HG02852 (cell line): ENCODE measurements around the gene LEF1.

Experiments used
- ATAC-seq: cut with Tn5 transposase; IDR thresholded peaks from one replicate; pipeline ENCODE4 v1.9.1; 2021; ENCODE audit warnings: mild to moderate bottlenecking, moderate library complexity; ENCODE audit not compliant: unreplicated experiment

LEF1 gene

DNA sequence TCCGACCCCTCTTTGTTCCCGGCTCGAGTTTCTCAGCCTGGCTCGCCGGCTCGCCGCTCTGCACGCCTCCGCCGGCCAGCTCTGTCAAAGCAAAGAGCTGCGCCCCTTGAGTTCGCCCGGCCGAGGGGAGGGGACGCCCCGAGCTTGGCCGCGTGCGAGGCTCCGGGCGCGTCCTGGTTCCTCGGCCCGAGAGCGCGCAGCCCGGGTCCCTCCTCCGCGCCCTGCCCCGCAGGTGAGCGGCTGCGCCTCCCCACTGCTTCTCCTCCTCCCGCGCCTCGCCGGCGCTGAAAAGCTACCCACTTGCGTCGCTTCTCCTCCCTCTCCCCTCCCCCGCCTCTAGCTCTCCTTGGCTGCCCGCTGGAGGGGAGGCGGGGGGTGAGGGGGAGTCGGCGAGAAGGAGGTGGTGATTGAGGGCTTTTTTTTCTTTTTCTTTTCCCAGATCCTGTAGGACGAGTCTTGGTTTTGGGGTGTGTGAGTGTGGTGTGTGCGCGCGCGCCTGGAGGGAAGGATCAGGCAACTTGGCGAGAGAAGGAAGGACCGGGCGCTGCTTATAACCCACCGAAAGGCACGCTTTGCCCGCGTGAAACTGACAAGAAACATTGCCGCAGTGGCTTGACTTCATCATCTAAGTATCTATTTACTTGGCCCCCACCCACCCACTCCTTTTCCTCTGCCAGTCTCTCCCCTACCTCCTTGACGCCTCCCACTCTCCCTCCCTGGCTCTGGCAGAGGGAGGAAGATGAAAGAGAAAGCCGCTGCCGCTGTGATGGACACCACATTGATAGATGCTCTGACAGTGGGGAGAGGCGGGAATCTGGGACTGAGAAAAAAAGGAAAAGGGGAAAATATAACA lies at the start of gene LEF1:
TSS of gene LEF1 (minus strand) at position 262 of the 853 bp plus-strand sequence. CDS start 1,165 bp downstream, outside the sequence.
- peak; percentile 31 for ATAC-seq

DNA sequence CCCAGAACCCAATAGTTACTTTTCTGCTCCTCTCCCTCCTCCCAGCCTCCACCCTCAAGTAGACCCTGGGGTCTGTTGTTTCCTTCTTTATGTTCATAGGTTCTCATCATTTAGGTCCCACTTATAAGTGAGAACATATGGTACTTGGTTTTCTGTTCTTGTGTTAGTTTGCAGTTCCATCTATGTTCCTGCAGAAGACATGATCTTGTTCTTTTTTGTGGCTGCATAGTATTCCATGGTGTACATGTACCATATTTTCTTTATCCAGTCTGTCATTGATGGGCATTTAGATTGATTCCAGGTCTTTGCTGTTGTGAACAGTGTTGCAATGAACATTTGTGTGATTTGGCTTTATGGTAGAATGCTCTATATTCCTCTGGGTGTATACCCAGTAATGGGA lies 47.8 kb upstream of the LEF1 start:
- no peak for ATAC-seq

DNA sequence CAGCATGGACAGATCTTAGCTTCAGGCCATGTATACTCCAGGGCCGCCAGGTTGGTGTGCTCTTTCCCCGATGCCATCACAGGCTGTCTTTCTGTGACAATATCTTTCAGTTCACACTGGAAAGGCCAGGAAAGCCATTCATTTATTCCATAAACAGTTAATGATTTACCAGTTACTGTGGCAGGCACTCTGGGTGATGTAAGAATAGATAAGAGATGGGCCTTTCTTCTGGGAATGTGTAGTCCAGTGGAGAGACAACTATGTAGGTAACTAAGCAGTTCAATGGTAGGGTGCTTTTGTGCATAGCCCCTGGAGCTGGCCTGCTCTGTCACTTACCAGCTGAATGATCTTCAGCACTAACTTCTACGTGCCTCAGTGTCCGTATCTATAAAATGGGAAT lies 46.3 kb upstream of the LEF1 start:
- no peak for ATAC-seq

DNA sequence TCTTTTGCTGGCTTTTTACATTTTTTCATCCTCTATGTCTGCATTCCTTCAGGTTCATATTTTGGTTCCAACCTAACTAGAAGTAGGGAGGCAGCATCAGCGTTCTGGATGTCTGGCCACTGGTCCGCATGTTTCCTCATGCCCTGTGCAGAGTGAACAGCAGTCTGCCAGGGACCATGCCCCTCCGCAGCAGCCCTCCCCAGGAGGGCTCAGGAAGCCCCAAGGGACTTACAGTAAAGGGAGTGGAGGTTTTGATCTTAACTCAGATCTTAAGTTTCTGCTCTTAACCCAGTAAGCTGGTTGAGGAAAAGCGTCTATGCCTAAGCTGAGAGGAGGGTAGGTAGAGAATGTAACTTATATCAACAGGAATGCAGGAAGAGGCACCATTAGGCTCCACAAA lies 45.0 kb upstream of the LEF1 start:
- no peak for ATAC-seq

DNA sequence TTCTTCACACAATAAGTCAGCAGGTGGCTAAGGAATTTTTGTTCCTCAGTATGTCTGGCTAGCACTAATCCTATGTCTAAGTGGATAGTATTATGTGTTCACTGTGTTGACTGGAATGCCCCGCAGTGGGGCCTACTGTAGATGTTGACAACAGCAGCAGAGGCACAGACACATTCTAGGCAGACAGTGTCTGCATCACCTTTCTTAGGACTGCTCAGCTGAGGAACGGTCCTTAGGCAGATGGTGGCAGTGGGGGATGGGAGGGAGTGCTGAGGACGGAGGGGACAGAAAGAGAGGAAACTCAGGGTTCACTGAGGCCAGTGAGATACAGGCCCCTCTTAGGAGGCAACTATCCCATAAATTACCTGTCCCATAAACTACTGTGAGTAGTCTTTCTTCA lies 44.6 kb upstream of the LEF1 start:
- no peak for ATAC-seq

DNA sequence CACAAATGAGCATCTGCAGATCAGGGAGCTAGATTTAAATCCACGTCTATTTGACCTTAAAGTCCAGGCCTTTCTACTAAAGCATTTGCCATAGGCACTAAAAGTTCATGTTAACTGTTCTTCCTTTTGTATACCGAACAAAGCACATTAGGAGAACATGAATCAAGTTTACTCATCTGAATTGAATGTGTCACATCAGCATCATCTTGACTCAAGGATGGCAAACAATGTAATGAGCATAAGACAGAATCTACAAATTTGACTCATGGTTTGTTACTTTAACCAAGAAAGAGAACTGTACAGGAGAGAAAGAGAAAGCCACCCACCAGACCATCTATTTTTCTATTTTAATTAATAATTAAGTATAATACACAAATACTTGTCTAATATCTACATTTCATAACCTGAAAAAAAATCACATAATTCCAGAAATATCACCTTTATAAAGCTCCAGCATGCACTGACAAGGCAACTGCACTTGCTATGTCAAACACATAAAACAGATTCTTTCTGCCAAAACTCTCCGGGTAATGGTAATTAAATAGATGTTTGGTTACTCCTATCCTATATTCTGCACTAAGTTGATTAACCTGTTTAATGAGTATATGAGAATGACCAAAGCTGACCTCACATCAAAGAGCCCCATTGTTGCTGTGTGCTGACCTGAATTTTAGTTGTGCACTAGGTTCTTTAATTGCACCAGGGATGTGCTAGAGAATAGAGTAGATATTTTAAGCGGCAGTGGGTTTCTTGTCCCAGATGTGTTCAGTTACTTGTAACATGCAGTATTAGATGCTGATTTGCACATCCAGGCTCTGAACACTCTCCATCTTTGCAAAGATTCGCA lies 42.5 kb upstream of the LEF1 start:
- no peak for ATAC-seq

DNA sequence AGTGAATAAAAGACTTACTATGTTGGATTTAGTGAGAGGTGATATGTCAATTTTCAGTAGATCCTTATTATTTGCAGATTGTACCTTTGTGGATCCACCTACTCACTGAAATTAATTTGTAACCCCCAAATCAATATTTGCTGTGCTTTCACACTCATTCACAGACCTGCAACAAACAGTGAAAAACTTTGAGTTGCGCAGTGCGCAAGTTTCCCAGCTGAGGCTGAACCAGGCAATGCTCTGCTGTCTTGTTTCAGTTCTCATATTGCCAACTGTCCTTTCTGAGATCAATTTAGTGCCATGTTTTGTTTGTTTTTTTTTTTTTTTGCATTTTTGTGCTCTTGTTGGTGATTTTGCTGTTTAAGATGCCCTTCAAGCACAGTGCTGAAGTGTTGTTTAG lies 40.8 kb upstream of the LEF1 start:
- ATAC-seq: no peak

DNA sequence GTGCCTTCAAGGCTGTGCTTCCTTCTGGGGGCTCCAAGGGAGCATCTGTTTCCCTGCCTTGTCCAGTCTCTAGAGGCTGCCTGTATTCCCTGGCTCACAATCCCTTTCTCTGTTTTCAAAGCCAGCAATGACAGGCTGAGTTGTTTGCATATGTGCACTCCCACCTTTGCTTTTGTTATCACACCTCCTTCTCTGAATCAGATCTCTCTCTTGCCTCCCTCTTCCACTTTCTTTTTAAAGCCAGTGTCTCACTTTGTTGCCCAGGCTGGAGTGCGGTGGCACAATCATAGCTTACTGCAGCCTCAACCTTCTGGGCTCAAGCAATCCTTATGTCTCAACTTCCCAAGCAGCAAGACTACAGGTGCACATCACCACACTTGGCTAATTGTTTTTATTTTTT lies 37.1 kb upstream of the LEF1 start:
- ATAC-seq: no peak

DNA sequence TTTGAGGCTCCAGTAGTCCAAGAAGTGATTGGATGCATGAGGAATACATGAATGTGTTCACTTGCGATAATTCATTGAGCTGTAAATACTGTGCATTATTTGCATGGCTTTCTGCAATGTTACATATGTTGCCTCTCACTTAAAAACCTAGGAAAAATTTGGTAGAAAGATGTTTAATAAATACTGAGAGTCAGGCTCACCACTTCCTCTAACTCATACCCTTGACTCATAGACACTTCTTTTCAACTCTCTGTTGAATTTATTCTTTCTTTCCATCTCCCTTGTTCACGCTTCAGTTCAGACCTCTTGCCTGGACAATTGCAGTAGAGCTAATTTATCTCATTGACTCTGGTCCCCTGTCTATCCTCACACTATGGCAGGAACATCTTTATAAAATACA lies 35.8 kb upstream of the LEF1 start:
- ATAC-seq: no peak

DNA sequence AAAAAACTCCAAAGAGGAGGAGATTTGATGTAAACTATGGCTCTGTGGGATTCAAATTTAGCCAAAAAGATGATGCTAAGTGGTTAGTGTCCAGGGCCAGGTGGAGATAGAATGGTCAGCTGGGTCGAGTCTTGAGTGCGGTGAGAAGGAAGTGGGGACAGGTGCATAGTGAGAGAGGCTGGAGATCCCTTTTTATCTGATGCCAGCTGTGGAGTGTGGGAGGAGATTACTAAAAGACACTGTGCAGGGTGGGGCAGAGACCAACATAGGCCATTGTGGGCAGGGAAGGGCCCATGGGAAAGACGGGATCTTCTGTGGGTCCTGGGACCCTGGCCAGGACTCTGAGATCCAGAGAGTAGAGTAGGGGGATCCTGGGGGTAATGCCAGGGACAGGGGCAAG lies 34.6 kb upstream of the LEF1 start:
- ATAC-seq: no peak

DNA sequence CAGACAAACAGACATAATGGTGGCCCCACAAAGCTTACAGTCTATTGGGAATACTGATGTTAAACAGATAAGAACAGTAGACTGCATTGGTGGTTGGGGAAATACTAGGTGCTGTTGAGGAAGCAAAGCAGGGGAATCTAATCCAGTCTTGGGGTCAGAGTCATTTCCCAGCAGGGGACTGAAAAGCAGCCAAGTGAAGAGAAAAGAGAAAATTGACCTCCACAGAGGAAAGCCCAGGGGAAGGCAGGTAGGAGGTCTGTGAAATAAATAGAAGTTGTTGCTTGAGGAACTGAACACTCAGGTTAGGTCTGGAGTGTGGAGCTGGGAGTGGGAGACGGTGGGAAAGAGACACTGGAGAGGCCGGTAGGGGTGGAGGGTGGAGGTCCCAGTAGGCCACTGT lies 33.0 kb upstream of the LEF1 start:
- no peak for ATAC-seq

DNA sequence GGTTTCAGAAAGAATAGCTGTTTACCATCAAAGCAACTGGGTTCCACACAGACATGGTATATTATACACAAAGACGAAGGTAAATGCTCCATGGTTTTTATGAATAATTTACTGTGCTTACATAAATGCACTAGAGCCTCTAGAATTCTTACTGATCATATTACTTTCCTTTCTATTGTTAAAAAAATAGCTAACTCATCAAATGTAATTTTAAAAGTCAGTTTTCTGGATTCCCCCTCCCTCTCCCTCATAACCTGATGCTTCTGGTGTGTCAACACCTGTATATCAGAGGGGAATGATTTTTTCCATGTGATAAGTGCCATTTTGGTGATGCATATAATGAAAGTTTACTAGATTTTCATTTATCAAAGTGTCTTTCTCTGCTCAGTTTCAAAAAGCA lies 31.1 kb upstream of the LEF1 start:
- ATAC-seq: no peak

DNA sequence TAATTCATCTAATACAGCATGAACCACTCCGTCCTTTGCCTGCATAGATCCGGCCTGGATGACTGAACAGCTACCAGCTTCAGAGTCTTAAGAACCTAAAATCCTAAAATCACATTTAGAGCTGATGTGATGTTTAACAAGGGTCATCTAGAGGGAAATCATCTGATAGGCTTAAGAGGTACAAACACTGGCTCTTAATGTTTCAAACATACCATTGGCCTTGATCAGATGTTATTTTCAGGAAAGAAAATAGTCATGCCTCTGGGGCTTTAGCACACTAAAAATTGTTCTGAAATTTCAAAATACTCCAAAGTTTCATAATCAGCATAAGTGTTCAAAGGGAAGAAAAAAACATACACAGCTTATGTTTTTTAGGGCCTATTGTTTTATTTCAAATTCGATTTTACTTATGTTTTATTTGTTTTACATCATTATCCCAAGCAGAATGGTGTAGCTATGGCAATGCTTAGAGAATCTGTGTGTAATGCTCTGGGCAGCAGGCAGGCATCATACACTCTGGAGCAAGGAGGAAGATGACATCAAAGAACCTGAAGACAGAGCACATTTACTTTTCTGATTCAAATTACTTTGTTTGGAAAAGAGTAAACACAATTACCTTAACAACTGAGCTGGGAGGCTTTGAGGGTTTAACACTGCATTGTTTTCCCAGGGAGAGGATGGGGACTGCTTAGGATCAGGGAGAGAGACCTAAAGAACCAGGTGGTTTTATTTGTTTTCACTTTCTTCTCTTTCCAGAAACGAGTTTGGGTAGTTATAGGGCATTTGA lies 25.3 kb upstream of the LEF1 start:
- no peak for ATAC-seq

DNA sequence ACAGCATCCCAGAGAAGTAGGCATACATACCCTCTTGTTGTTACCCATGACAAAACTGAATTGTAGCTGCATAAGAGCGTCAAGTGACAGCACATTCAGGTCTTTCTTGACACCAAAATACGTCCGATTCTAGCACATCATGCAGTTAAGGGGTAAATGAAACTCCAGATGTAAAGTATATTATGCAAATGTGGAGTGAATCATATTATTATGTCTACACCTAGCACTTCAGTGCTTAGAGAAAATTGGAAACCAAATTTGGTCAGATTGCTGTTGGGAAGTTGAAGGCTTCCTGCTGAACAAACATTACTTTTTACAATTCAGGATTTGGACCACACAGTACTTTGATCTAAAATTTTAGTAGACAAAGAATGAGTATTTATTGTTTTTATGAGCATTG lies 24.2 kb upstream of the LEF1 start:
- ATAC-seq: no peak

DNA sequence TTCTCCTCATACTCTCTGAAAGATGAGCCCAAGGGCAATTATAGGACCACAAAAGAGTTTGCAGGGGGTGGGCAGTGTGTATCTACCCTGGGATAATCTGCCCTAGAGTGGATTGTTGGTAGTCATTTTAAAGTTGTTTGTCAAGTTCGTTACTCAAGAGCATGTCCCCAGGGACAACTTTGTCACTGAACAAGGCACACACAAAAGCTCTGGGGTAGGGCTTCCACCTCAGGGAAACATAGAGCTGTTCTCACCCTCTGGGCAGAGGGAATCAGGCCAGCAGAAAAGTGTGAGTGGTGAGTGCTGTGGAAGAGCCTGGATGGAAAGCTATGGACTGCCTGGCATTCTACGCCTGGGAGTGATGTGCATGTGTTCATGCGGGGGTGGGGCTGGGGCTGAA lies 23.3 kb upstream of the LEF1 start:
- no peak for ATAC-seq

DNA sequence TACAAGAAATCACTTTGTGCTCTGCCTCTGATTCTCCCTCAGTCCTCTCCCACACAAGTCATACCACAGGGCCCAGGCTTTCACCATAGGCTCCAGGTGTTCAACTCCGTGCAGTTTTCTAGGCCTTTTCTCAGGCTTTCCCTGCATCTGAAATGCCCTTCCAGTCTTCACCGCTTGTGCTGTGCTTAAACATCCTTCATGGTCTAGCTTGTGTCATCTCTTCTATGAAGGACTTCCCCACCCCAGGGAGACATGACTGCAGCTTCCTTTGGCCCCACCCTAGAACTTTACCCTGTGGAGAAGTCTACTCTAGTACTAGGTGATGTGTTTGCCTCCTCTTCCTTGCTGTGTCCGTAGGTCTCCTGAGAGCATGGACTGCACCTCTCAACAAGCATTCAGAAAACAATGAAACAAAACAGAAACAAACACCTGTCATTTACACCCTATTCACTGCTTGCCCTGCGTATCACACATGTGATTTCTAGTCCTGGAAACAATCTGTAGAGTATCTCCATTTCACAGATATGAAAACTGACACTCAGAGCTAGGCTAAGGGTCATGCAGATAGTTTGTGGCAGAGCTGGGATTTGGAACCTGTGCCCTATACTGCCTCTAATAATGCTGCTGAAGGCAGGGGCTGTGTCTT lies 22.7 kb upstream of the LEF1 start:
- ATAC-seq: no peak

DNA sequence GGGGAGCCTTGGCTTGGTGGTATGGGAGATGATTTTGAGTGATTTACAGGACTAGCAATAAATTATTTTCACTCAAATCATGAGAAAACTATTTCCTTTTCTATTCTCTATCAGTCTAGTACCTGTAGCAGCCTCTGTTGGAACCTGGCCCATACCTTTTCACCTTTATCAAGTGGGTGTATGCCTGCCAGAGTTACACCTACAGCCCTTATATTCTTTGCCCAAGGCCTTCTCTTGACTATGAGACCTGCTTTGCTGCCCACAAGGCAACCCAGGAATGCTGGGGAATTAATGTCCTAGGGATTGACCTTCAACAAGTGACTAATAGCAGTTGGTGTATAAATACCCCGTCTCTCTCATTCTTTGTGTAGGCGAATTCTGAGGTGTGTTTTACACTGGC lies 20.0 kb upstream of the LEF1 start:
- no peak for ATAC-seq

DNA sequence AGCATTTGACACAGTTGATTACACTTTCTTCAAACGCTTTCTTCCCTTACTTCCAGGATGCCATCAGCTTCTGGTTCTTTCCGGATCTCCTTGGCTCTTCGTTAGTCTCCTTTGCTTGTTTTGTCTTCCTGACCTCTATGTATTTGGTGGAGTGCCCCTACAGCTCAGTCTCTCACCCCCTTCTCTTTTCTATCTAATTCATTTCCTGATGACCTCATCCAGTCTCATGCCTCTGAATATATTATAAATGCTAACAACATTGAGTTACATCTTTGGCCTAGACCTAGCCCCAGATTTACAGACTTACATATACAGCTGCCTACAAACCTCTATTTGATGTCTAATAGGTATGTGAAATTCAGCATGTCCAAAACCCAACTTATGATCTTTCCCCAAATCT lies 16.5 kb upstream of the LEF1 start:
- ATAC-seq: no peak

DNA sequence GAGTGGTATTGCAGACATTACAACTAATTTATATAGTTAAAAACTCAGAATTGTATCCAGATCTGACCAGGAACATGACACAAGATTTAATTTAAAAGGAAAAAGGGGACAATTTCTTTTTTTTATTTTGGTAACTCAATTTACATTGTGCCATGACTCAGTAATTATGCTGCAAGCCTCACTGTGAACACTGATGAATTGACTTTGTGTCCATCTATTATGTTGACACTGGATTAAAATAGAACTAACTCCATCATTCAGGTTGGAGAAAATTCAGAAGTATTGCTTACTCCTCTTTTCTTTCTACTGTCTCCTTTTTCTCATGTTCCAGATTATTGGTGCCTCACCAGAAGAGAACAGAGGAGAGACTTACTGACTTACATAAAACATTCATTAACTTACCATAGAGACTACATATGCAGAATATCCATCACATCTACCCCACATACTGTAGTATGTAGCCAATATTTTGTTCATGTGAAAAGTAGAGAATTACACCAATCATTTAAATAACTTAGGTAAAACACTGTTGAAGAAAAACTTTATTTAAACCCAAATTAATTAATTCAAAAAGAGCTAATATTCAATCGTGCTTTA lies 15.8 kb upstream of the LEF1 start:
- ATAC-seq: no peak

DNA sequence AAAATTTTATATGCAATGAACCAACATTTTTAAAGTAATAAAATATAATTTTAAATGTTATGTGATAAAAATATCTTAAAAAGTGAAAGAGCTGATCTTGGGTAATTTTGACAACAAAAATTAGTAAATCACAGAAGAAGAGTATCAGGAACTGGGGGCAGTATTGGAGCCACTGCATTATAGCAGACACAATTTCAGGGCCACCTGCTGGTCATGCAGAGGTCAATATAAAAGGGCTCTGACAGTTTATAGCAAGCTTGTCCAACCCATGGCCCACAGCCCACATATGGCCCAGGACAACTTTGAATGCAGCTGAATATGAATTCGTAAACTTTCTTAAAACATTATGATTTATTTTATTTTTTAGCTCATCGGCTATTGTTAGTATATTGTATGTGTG lies 13.0 kb upstream of the LEF1 start:
- ATAC-seq: no peak

DNA sequence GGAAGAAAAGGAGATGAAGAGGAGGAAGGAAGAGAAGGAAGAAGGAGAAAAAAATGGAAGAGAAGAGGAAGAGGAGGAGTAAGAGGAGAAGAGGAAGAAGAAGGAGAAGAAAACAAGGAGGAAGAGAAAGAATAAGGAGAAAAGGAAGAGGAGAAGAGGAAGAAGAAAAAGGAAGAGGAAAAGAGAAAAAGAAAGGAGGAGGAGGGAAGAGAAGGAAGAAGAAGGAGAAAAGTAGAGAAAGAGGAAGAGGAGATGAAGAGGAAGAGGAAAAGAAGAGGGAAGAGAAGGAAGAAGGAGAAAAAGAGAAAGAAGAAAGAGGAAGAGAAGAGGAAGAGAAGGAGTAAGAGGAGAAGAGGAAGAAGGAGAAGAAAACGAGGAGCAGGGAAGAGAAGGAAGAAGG lies 11.8 kb upstream of the LEF1 start:
- no peak for ATAC-seq
